Measurements from ENCODE around the gene GNPDA1. TPM values are rescaled to one million over a fixed set of nuclear protein-coding genes. Genes with fewer than 3 reads are reported as not detected.
A peak's percentile ranks its signal among the peaks of the same experiment; 100 is the strongest.

Gene GNPDA1
- polyA plus RNA-seq, 3 donors: 14.6 to 47.6 (median 24.3) TPM

GRCh38 chr5:142032747-142033631 lies 20.2 kb upstream of the GNPDA1 start:
- Histone ChIP-seq H3K27me3 (ENCODE audit: control insufficient read depth in 2 of 2, insufficient read depth in 2 of 2, low read length in 2 of 2) (peaks cover 3 to 11% of the 10 kb centered on the region in 2 donors), H4K20me1 (ENCODE audit: insufficient read depth, low read length) (no peaks in the 10 kb centered on the region), H3K79me2 (ENCODE audit: insufficient read depth, low read length) (no peaks in the 10 kb centered on the region), H3K27ac (ENCODE audit: low read depth in 1 of 2, low read length in 2 of 2) (no peak overlapping the region), H3K4me1 (ENCODE audit: control insufficient read depth in 1 of 2, insufficient read depth in 2 of 2, low read length in 2 of 2) (no peaks in the 10 kb centered on the region), H3K9ac (ENCODE audit: insufficient read depth, low read length, poor library complexity, severe bottlenecking) (no peak overlapping the region), H3K36me3 (replicated peaks in 1 of 2; ENCODE audit: control insufficient read depth in 1 of 2, insufficient read depth in 2 of 2, low read length in 2 of 2) (no peaks in the 10 kb centered on the region), H3K9me3 (replicated peaks in 1 of 2; ENCODE audit: control insufficient read depth in 1 of 2, insufficient read depth in 1 of 2, low read length in 2 of 2) (no peaks in the 10 kb centered on the region), H3K4me3 (replicated peaks in 1 of 3; ENCODE audit: low read depth in 2 of 3, low read length in 3 of 3) (no peak overlapping the region), H2AFZ (ENCODE audit: insufficient read depth, low read depth, low read length, poor library complexity, severe bottlenecking) (no peak overlapping the region), H3K4me2 (replicated peaks; ENCODE audit: extremely low read depth, low read length, poor library complexity, severe bottlenecking) (no peak overlapping the region)
- Mint-ChIP-seq H3K4me3 (peak overlapping the region in 1 of 2 donors; percentile 11), H3K27me3 (ENCODE audit: low read depth in 3 of 3) (peaks cover 21 to 29% (median 23%) of the 10 kb centered on the region in 3 donors), H3K9me3 (peaks cover 0 to 2% (median 0%) of the 10 kb centered on the region in 7 donors), H3K27ac (no peak overlapping the region), H3K4me1 (peaks cover 5% of the 10 kb centered on the region), H3K36me3 (no peaks in the 10 kb centered on the region)
- 73% methylated on average over 6 of the region's 19 CpGs for WGBS (ENCODE audit: insufficient coverage)
- TF ChIP-seq CTCF (IDR thresholded peaks at IDR 0.05): no peak
- intact Hi-C loops (cut with micrococcal nuclease): no loop called here
- DNase-seq: no peak

DNA sequence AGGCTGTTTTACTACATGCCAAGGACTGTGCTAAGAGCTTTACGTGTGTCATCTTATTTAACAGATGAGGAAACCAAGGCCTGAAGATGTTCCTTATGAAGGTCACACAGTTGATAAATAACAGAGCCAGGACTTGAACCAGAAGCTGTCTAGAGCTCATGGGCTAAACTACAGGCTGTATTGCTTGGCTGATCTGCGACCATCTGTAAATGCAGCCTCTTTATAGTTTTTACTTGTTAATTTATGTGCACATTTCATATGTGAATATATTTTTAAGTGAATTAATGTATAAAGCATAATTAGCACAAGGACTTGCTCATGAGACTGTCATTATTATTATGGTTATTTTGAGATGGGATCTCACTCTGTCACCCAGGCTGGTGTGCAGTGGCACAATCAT lies 19.3 kb upstream of the GNPDA1 start:
- TF ChIP-seq CTCF (IDR thresholded peaks at IDR 0.05): no peak
- Histone ChIP-seq H4K20me1 (ENCODE audit: insufficient read depth, low read length) (no peaks in the 10 kb centered on the region), H3K79me2 (ENCODE audit: insufficient read depth, low read length) (no peaks in the 10 kb centered on the region), H3K27ac (ENCODE audit: low read depth in 1 of 2, low read length in 2 of 2) (no peak overlapping the region), H3K4me3 (replicated peaks in 1 of 3; ENCODE audit: low read depth in 2 of 3, low read length in 3 of 3) (no peak overlapping the region), H3K4me1 (ENCODE audit: control insufficient read depth in 1 of 2, insufficient read depth in 2 of 2, low read length in 2 of 2) (no peaks in the 10 kb centered on the region), H3K9ac (ENCODE audit: insufficient read depth, low read length, poor library complexity, severe bottlenecking) (no peak overlapping the region), H2AFZ (ENCODE audit: insufficient read depth, low read depth, low read length, poor library complexity, severe bottlenecking) (no peak overlapping the region), H3K27me3 (ENCODE audit: control insufficient read depth in 2 of 2, insufficient read depth in 2 of 2, low read length in 2 of 2) (peaks cover 3 to 11% of the 10 kb centered on the region in 2 donors), H3K9me3 (replicated peaks in 1 of 2; ENCODE audit: control insufficient read depth in 1 of 2, insufficient read depth in 1 of 2, low read length in 2 of 2) (no peaks in the 10 kb centered on the region), H3K36me3 (replicated peaks in 1 of 2; ENCODE audit: control insufficient read depth in 1 of 2, insufficient read depth in 2 of 2, low read length in 2 of 2) (no peaks in the 10 kb centered on the region), H3K4me2 (replicated peaks; ENCODE audit: extremely low read depth, low read length, poor library complexity, severe bottlenecking) (no peak overlapping the region)
- Mint-ChIP-seq H3K9me3 (peaks cover 0 to 2% (median 0%) of the 10 kb centered on the region in 7 donors), H3K4me3 (no peak overlapping the region), H3K27ac (no peak overlapping the region), H3K27me3 (ENCODE audit: low read depth in 3 of 3) (peaks cover 18 to 25% (median 19%) of the 10 kb centered on the region in 3 donors), H3K4me1 (peaks cover 5% of the 10 kb centered on the region), H3K36me3 (no peaks in the 10 kb centered on the region)
- no peak for DNase-seq
- WGBS (ENCODE audit: insufficient coverage): 100% methylated on average over 1 of the region's 2 CpGs
- intact Hi-C loops (cut with micrococcal nuclease): no loop called here
